Omental fat pad (tissue), 4 donors: Measurements from ENCODE around the gene CLTB. TPM values are rescaled to one million over a fixed set of nuclear protein-coding genes. Genes with fewer than 3 reads are reported as not detected.

Experiments
- ATAC-seq: fragments of 150-250 bp; one replicate; pipeline ENCODE4 v1.9.1; 2016; ENCODE audit warnings: mild to moderate bottlenecking, moderate library complexity; ENCODE audit not compliant: low FRiP score
- DNase-seq: peaks from one replicate; pipeline ENCODE4 v3.0.0-alpha.2; 2019; ENCODE audit warnings: low spot score
- CTCF ChIP-seq, 3 donors: fragments of 450-650 bp; IDR thresholded peaks; one replicate each; pipeline ENCODE4 v1.5.1; 2016 to 2017; ENCODE audit warnings: antibody characterized with exemption in 3 of 3, mild to moderate bottlenecking in 3 of 3, moderate library complexity in 2 of 3
- total RNA-seq, 4 donors: library from RNA; depleted of rRNA; stranded (reverse); fragments of >200 nt; gene quantifications; one replicate each; pipeline ENCODE4 v1.1.0, GENCODE V29; 2016

Gene CLTB
- total RNA-seq, 4 donors from 2014 or later = 119 to 171 (median 128) TPM

- DNase-seq (no peak), ATAC-seq (no peak)
- TF ChIP-seq CTCF (IDR thresholded peaks at IDR 0.05) = no peak
Observed at GRCh38 chr5:176426876-176427275, 10.5 kb upstream of the CLTB start.

- no peak for TF ChIP-seq CTCF (IDR thresholded peaks at IDR 0.05)
- DNase-seq = no peak
- no peak for ATAC-seq
Observed at GRCh38 chr5:176425791-176426190, 9.5 kb upstream of the CLTB start.

GRCh38 chr5:176425138-176425537 is 8.8 kb upstream of the CLTB start:
- ATAC-seq = no peak
- DNase-seq = no peak
- no peak for TF ChIP-seq CTCF (IDR thresholded peaks at IDR 0.05)

GRCh38 chr5:176424181-176424580 is 7.8 kb upstream of the CLTB start:
- no peak for TF ChIP-seq CTCF (IDR thresholded peaks at IDR 0.05)
- DNase-seq = no peak
- ATAC-seq = no peak

- DNase-seq = no peak
- ATAC-seq = no peak
- no peak for TF ChIP-seq CTCF (IDR thresholded peaks at IDR 0.05)
Observed at GRCh38 chr5:176420972-176421544, 4.7 kb upstream of the CLTB start.

GRCh38 chr5:176420086-176420485 is 3.7 kb upstream of the CLTB start:
- no peak for ATAC-seq
- no peak for TF ChIP-seq CTCF (IDR thresholded peaks at IDR 0.05)
- DNase-seq = no peak

- DNase-seq (no peak), ATAC-seq (no peak)
- no peak for TF ChIP-seq CTCF (IDR thresholded peaks at IDR 0.05)
Observed at GRCh38 chr5:176418251-176418650, 1.9 kb upstream of the CLTB start.
